ENCODE data around the gene AGMAT.

AGMAT gene

DNA sequence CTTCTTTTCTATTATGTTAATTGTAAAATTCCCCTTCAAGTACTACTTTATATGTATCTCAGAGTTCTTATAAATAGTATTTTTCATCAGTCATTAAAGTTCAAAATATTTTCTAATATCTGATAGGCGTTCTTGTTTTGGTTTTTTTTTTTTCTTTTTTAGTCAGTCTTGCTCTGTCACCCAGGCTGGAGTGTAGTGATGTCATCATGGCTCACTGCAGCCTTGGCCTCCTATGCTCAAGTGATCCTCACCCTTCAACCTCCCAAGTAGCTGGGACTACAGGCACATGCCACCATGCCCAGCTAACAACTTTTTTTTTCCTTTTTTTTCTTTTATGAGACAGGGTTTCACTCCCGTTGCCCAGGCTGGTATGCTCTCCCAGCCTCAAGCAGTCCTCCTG is 27.3 kb downstream of the AGMAT start:
- DNase-seq, result no peak

DNA sequence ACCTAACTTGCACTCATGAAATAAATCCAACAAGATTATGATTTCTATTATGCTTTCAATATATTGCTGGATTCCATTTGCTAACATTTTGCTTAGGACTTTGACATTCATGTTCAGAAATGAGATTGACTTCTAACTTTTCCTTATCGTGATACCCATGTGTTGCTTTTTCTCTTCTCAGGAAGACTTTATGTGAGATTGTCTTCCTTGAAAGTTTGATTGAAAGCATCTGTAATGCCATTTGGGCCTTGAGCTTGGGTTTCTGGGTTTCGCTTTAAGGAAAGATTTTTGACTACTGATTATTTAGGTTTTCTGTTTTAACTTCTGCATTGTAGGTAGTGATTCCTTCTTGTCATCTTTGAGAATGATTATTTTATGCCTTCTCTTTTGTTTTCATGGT is 27.8 kb downstream of the AGMAT start:
- DNase-seq, result no peak

DNA sequence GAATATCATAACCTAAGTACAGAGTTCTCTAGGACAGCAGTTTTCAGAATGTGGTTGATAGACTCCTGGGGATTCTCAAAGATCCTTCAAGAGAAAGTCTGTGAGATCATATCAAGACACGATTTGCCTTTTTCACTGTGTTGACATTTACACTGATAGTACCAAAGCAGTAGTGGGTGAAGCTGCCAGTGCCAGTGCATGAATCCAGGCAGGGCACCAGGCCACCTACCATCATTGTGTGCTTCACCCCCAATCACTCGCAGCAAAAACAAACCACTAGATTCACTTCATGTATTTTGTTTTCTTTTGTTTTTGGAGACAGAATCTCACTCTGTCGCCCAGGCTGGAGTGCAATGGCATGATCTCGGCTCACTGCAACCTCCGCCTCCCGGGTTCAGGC is 34.3 kb downstream of the AGMAT start:
- DNase-seq, result no peak

DNA sequence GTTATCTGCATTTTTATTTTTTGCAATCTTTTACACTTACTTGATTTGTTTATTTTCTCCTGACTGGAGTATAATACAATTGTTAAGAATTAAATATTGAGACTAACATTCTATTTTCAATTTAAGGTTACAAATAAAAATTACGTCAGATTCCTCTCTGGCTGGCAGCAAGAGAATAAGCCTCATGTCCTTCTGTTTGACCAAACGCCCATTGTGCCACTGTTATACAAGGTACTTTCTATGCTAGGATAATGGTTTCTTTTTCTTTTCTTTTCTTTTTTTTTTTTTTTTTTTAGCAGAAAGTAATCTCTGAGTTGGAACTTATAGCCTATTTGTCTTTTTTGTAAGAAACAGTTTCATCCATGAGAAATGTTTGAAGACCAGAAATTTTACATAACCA is 38.2 kb downstream of the AGMAT start:
- DNase-seq, result no peak

DNA sequence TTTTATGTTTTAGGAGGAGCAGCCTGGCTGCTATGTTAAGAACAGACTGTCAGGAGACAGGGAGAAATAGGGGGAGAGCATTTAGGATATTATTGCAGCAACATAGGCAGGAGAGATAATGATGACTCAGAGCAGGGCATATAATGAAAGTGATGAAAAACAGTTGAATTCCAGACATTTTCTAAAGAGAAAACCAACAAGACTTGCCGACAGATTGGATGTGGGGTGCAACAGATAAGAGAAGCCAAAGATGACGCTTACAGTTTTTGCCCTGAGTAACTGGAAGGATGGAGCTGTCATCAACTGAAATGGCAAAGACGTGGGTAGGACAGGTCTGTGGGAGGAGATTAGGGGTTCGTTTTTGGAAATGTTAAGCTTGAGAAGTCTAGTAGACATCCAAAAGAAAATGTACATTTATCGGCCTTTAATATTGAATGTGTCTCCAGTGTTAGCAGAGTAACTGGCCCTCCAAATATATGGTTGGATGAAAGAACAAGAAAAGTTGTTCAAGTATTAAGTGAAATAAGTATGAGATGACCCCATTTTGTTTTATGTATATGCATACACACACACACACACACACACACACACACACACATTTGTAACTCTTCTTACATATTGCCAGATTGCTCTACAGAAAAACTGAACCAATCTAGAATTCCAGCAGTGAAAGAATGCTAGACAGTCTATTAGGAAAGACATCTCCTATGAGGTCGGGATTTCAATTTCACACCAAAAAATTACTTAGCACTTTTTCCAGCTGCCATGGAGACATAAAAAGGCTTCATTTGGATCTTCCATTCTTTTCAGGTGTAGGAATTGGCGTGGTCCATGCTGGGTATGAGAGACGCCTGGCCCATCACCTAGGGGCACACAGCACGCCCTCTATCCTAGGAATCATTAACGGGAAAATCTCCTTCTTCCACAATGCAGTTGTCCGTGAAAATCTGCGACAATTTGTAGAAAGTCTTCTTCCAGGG is 41.0 kb downstream of the AGMAT start:
- DNase-seq, result no peak

DNA sequence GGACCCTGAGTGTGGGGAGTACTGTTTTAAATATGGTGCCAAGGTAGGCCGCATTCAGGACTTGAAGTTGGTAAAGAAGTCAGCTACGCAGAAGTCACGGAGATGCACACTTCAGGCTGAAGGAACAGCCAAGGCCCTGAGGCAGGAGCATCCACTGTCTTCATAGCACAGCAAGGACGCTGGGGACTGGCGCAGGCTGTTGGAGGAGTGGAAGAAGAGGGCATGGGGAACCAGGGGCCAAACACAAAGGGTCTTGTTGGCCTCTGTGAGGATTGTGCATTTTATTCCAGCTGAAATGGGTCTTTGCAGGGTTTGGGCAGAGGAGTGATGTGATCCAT is 41.6 kb downstream of the AGMAT start:
- DNase-seq, result no peak

DNA sequence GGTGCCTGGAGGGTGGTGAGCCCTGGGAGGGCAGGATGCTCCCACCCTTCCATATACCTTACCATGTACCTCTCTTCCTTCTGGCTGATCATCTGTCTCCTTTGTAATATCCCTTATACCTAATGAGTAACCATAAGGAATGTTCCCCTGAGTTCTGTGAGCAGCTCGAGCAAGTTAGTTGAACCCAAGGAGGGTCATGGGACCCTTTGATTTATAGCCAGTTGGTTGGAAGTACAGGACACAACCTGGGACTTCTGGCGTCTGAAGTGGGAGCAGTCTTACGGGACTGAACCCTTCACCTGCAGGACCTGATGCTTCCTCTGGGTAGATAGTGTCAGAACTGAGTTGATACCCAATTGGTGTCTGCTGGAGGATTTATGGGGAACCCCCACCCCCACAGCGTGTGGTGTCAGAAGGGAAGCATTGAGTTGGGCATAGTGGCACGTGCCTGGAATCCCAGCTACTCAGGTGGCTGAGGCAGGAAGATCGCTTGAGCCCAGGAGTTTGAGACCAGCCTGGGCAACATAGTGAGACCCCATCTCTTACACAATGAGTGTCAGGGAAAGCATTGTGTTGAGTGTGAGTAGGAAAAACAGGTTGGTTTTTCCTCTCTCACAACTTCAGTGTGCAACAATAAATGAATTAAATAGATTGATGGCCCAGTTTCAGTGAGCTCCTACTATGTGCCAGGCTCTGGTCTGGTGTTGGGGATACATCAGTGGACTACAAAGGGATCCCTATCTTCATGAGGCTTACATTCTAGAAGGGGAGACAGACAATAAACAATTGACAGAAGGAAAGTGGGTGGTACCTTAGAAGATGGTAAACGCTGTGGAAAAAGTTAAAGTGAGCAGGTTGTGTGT is 42.2 kb downstream of the AGMAT start:
- no peak for DNase-seq

DNA sequence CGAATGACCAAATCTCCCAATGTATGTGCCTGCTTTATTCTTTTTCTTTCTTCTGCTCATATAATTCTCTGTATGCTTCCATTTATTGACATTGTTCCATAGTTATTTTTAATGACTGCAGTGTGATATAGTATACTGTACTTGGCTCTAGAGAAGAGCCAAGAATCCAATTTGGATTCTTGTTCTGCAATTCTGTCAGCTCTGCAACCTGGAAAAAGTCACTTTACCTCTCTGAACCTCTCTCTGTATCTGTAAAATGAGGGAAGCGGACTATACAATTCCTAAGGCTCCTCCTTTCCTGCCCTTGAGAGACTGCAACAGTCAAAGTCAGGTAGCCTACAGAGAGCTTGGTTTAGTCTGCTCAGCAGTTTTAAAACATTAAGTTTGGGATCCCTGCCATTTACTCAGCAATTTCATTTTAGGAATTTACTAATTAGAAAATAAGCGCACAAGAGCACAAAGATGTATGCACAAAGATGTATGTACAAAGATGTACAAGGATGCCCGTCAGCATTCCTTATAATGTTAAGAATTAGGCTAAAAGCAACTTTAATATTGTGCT is 43.5 kb downstream of the AGMAT start:
- no peak for DNase-seq

DNA sequence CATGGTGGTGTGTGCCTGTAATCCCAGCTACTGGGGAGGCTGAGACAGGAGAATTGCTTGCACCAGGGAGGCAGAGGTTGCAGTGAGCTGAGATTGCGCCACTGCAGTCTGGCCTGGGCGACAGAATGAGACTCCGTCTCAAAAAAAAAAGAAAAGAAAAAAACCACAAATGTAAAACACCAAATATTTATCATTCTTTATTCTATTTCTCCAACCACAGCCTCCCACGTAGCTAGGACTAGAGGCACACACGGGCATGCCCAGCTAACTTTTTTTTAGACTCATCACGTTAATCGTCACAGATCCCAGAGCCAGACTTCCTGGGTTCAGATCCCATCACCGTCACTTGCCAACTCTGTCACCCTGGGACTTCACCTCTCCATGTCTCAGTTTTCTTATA is 44.7 kb downstream of the AGMAT start:
- DNase-seq, result no peak

DNA sequence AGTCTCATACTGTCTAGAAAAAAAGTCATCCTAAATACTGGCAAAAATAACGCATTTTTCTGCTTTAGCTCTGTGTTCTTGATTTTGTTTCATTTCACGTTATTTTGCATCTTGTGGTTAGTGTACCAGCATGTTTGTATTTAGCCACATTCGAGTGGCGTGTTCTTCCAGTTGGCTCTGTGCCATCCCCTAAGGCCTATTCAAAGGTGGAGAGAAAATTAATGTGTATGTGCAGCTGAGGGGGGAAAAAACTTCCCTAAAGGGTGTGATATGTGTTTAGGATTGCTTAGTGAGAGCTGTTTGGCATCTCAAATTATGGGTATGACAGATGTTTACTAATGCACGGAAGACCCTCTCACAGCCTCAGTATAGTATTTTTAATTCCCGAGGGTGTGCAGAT is 46.1 kb downstream of the AGMAT start:
- DNase-seq, result no peak

DNA sequence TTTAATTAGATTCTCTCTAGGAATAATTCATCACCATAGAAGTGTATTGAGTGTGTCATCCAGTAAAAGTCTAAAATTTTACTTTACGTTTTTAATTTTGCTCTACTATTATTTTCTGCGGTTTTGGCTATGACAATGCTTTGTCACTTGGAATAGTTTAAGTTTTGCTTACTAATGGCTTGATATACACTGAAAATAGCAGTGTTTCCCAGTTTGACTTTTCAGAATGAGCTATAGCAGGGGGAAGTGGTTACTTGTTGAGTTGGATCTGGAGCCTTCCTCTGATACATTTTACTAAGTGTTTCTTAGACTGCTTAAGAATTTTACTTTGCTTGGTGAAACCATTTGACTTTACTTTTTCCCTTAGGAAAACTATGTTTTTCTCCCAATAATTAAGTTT is 53.2 kb downstream of the AGMAT start:
- no peak for DNase-seq

DNA sequence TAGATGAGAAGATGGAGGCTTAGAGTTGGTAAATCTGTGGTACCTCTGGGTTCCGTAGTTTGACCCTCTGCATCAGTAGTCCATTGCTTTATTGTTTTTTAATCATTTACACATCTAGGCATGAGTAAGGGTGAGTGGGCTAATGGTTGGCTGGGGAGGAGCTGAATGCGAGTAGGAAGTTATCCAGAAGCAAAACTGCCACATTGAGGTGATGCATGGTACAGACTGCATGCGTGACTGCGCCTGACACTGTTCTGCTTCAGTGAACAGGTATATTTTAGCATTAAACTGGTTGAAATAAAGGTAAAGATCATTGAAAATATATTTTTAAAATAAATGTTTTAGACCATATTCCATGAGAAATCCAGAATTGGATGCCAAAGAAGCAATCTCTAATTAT is 53.8 kb downstream of the AGMAT start:
- DNase-seq, result no peak

DNA sequence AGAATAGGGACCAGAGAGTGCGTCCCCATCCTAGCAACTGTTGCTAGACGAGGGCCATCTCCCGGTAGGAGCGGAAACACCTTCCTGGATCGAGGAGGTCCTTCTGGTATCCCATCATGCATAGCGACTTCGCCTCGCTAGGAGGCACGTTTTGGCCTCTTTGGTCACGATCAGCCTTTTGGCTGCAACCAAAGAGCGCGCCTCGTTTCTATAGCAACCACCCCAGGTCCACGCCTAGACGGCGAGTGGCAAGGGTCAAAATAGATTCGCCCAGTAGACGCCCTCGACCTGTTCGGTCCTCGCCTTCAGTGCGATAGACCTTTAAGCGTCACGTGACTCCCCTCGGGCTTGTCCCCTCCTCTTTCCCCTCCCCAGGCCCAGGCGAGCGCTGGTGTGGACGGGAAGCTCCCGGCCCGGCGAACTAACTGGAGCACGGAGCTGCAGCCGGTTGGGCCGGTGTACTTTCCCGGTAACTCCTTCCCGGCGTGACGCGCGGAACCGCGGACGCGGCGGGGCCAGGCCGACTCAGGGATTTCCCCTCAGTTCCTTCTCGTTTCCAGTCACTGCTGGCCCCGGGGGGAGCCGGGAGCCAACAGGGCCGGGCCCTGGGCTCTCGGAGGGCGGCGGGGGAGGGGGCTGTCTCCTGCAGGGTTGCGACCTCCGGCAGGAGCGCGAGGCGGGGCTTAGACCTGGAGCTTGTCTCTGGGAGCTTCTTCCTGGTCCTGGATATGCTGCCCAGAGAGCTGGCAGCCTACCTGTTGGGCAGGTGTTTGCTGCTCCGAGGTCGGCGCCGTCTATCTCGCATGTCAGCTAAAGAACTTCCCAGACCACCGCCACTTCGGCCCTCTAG is 58.1 kb downstream of the AGMAT start, which contains the start of gene DNAJC16:
Gene DNAJC16 (plus strand): TSS at position 359 of the 850 bp plus-strand sequence. CDS start 2,258 bp downstream, outside the sequence.
- DNase-seq, result peak; percentile 90

DNA sequence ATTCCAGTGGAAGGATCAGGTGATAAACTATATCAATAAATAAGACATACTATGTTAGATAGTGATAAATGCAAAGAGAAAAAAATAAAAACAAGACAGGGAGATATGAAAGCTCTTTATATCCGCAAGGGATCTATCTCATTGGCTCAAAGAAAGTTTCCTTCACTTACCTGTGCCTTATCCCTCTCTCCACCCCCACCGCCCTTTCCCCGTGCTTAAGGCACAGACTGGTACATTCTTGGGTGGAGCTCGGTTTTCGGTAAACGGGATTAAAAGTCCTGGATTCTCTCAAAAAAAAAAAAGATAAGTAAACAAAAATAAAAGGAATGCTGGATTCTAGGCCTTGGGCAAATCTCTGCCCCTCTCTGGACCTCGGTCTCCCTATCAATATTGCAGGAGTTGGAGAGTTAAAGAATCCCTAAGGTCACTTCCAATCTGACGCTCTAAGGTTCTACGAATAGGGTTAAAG is 58.8 kb downstream of the AGMAT start:
- DNase-seq, result peak; percentile 10

DNA sequence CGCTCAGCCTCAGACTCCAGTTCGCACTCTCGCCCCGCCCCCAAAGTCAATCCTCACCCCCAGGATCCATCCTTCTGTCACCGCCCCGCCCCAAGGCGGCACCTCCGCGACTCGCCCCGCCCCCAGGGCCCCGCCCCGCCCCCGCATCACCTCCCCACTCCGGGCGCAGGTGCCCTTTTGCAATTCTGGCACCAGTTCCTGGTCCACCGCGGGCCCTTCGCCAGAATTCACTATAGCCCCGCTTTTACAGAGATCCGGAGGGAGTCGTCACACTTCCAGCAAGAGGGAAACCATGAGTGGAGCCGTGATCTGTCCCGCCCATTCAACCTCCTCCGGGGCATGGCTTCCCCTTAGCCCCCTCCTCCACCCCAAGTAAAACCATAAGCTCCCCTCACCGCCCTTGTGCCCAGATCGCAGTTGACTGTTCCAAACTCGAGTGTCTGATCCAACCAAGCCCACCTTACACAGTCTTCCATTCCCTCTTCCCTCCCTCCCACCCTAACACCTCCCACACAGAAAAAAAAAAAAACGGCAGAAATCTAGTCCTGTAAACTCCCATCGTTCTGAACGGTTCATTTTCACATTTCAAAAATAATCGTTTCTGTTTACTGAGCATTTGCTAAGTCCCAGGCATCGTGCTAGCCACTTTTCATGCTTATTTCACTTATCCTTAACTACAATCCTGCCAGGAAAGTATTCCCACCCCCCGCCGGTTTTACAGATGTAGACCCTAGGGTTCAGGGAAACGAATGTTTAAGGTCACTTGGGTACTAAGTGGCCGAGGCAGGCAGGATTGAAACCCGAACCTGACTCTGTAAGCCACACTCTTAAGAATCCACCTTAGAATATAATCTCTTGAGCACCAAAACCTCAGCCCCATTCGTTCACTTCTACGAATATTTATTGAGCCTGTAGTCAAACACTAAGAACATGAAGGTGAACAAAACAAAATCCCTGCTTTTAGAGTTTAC is 59.5 kb downstream of the AGMAT start:
- DNase-seq, result peak; percentile 100

DNA sequence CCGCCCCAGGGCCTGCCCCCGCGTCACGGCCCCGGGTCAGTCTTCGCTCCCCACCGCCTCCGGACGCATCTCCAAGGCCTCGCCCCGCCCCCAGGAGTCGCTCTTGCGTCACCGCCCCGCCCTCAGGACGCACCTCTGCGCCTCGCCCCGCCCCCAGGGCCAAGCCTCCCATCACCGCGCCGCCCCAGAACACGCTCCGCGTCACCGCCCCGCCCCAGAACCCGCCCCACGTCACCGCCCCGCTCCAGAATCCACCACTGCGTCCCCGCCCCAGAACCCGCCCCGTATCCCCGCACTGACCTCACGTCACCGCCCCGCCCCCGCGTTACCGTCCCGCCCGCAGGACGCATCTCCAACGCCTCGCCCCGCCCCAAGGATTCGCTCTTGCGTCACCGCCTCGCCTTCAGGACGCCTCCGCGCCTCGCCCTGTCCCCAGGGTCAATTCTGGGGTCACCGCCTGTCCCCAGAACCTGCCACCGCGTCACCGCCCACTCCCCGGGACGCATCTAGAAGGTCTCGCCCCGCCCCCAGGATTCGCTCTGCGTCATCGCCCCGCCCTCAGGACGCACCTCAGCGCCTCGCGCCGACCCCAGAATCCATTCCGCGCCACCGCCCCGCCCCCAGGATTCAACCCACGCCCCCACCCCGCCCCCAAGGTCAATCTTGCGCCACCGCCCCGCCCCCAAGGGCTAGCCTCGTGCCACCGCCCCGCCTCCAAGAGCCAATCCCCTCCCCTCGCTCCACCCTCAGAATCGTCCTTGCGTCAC is 60.4 kb downstream of the AGMAT start:
- peak; percentile 99 for DNase-seq

DNA sequence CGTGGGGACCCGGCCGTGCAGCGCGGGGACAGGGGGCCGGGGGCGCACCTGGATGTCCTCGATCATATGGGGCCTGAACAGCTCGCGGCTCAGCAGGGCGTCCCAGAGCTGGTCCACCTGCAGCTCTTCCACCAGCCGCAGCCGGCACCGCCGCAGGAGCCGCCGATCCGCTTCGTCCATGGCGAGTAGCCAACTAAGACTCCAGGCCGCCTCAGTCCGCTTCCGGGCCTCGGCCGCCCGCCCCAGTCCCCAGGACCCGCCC is 60.9 kb downstream of the AGMAT start, which contains the start of gene CASP9:
Gene CASP9 (minus strand): TSS at position 195 of the 262 bp plus-strand sequence. CDS start 15 bp downstream, at position 180.
- no peak for DNase-seq

DNA sequence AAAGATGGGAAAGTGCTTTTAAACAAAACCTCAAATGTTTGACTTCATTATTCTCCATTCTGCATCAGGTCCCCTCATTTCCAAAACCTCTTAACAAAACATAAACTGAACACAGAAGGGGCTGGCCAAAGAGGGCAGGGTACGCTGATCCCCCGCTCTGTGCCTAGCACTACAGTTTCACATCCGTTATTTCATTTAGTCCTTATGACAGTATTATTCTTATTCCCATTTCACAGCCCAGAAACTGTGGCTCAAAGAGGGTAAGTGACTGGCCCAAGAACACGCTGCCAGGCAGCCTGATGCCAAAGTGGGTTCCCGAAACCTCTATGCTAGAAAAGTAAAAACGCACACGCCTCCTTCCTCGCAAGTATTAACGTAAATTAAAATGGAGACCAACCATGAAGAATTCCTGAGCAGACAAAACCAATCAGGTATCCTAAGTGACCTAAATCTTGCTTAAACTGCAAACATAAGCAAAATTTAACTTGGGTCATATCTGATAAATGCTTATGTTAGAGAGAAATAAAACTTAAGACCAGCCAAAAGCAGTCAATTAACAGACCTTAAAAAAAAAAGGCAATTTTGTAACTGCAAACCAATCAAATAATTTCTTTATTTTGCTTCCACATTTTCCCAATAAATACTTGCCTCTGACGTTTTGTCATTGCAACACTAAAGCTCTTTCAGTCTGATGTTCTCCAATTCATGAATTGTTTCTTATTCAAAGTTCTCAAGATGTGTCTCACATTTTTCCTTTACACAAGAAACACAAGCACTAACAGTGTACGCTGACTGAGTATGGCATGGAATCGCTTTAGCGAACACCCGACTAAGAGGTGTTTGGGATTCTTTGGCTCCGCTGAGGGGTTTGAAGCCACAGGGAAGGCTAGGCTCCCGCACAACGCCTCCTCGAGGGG is 61.5 kb downstream of the AGMAT start:
- DNase-seq, result no peak

DNA sequence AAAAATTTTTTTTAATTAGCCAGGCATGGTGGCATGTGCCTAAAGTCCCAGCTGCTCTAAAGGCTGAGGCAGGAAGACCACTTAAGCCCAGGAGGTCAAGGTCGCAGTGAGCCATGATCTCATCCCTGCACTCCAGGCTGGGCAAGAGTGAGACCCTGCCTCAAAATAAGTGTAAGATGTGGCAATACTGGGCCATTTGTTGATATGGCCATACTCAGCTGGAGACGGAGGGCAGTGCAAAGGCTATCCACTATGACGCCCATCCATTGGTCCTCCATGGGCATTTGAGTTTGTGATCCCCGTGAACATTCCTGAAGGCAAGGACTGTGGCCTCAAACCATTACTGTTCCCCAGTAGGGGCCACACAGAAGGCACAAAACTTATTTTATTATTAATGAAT is 62.3 kb downstream of the AGMAT start:
- DNase-seq, result no peak

Measured in stimulated activated CD4-positive, alpha-beta T cell treated with anti-CD3 and anti-CD28 coated beads, Interleukin-12 subunit alpha, Interleukin-12 subunit beta, amount 100 ng/mL, for 4 hours (primary cell).